Measurements from ENCODE around the gene FKBP5. TPM values are rescaled to one million over a fixed set of nuclear protein-coding genes. Genes with fewer than 3 reads are reported as not detected.

The FKBP5 gene
- total RNA-seq, 1 donor from 2014 or later: 9.7 TPM

DNA sequence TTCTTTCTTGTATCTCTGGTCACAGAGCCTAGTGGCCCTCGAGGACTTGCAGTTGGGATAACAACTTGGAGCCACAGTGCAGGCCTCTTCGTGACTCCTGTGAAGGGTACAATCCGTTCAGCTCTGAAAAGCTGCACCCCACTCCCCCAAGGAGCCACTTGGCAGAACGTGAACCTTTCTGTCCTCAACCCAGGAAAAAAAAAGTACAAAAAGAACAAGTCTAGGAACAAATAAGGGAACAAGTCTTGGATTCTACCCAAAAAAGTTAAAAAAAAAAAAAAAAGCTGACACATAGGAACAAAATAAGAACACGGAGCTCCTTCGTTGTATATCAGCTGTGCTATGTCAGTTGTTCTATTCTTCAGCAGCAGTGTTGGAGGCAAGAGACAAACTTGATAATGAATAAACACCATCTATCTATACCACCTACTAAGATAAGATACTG lies 98.1 kb downstream of the FKBP5 start:
- Histone ChIP-seq H3K36me3 (ENCODE audit: control insufficient read depth, insufficient read depth, low read length) (no peaks in the 10 kb centered on the region), H3K4me3 (ENCODE audit: low read depth, low read length) (no peak overlapping the region), H3K27me3 (ENCODE audit: control insufficient read depth, insufficient read depth, low read length) (no peaks in the 10 kb centered on the region)
- DNase-seq (ENCODE audit: low read depth): no peak
- no peak for TF ChIP-seq CTCF (IDR thresholded peaks at IDR 0.05; ENCODE audit: insufficient read depth, low read length, poor library complexity, severe bottlenecking)

- DNase-seq (ENCODE audit: low read depth): no peak
- H3K27me3 ChIP-seq (ENCODE audit: control insufficient read depth, insufficient read depth, low read length): no peaks in the 10 kb centered on the region
- no peaks in the 10 kb centered on the region for H3K36me3 ChIP-seq (ENCODE audit: control insufficient read depth, insufficient read depth, low read length)
- TF ChIP-seq CTCF (IDR thresholded peaks at IDR 0.05; ENCODE audit: insufficient read depth, low read length, poor library complexity, severe bottlenecking): no peak
- no peak overlapping the region for H3K4me3 ChIP-seq (ENCODE audit: low read depth, low read length)
Measured at GRCh38 chr6:35589904-35590303, 98.8 kb downstream of the FKBP5 start.

DNA sequence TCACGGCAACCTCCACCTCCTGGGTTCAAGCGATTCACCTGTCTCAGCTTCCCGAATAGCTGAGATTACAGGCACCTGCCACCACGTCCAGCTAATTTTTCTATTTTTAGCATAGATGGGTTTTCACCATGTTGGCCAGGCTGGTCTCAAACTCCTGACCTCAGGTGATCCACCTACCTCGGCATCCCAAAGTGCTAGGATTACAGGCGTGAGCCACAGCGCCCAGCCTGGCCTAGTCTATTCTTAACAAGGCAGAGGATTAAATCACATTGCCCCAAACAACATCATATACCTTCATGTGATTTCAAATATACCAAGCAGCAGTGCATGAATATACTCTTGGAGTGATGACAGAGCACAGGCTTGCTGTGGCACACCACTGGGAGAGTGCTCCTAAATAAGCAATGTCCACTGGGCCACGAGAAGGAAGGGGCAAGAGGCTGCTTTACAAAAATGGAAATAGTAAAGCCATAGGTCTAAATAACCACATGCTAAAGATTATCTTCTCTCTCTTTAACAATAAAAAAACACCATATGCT lies 99.4 kb downstream of the FKBP5 start:
- no peak overlapping the region for H3K4me3 ChIP-seq (ENCODE audit: low read depth, low read length)
- no peak for DNase-seq (ENCODE audit: low read depth)
- H3K27me3 ChIP-seq (ENCODE audit: control insufficient read depth, insufficient read depth, low read length): no peaks in the 10 kb centered on the region
- TF ChIP-seq CTCF (IDR thresholded peaks at IDR 0.05; ENCODE audit: insufficient read depth, low read length, poor library complexity, severe bottlenecking): no peak
- H3K36me3 ChIP-seq (ENCODE audit: control insufficient read depth, insufficient read depth, low read length): no peaks in the 10 kb centered on the region

- no peak for DNase-seq (ENCODE audit: low read depth)
- no peak overlapping the region for H3K4me3 ChIP-seq (ENCODE audit: low read depth, low read length)
- H3K27me3 ChIP-seq (ENCODE audit: control insufficient read depth, insufficient read depth, low read length): no peaks in the 10 kb centered on the region
- H3K36me3 ChIP-seq (ENCODE audit: control insufficient read depth, insufficient read depth, low read length): no peaks in the 10 kb centered on the region
- TF ChIP-seq CTCF (IDR thresholded peaks at IDR 0.05; ENCODE audit: insufficient read depth, low read length, poor library complexity, severe bottlenecking): no peak
Measured at GRCh38 chr6:35587167-35587566, 101.5 kb downstream of the FKBP5 start.

DNA sequence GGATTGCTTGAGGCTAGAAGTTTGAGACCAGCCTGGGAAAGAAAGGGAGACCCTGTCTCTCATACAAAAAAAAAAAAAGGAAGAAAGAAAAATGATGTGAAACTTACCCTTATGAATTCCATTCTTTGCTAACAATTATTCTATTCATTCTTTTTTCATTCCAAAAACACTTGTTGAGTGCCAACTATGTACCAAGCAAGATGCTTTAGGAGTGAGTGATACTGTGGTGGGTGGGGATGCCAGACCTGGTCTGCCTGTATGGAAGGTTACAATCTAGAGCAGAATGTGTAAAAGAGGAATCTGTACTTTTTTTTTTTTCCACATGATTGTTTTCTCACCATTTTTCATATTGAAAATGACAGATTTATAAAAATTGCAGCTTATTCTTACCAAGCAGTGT lies 102.2 kb downstream of the FKBP5 start:
- no peaks in the 10 kb centered on the region for H3K27me3 ChIP-seq (ENCODE audit: control insufficient read depth, insufficient read depth, low read length)
- H3K4me3 ChIP-seq (ENCODE audit: low read depth, low read length): no peak overlapping the region

More for the DNA sequence above, 102.2 kb downstream of the FKBP5 start:
- no peaks in the 10 kb centered on the region for H3K36me3 ChIP-seq (ENCODE audit: control insufficient read depth, insufficient read depth, low read length)
- no peak for TF ChIP-seq CTCF (IDR thresholded peaks at IDR 0.05; ENCODE audit: insufficient read depth, low read length, poor library complexity, severe bottlenecking)
- no peak for DNase-seq (ENCODE audit: low read depth)

All from kidney epithelial cell (primary cell).